Mucosa of stomach (tissue), 1 donor: ENCODE data around the gene UBQLNL.

Experiments used
- H3K27me3 ChIP-seq: one replicate; pipeline ENCODE4 v1.7.0; 2013; ENCODE audit warnings: mild to moderate bottlenecking, low read length; ENCODE audit not compliant: control insufficient read depth, insufficient read depth
- H3K36me3 ChIP-seq: one replicate; pipeline ENCODE4 v1.7.0; 2013; ENCODE audit warnings: low read length; ENCODE audit not compliant: control insufficient read depth, insufficient read depth
- H3K4me1 ChIP-seq: one replicate; pipeline ENCODE4 v1.7.0; 2013; ENCODE audit warnings: mild to moderate bottlenecking, low read length; ENCODE audit not compliant: control insufficient read depth, insufficient read depth
- H3K4me3 ChIP-seq: one replicate; pipeline ENCODE4 v1.7.0; 2013; ENCODE audit warnings: low read length
- H3K9ac ChIP-seq: one replicate; pipeline ENCODE4 v1.7.0; 2013; ENCODE audit warnings: mild to moderate bottlenecking, low read length, moderate library complexity
- H3K9me3 ChIP-seq: one replicate; pipeline ENCODE4 v1.7.0; 2013; ENCODE audit warnings: mild to moderate bottlenecking, low read length, moderate library complexity; ENCODE audit not compliant: control insufficient read depth
- donor health status: Pancreatic carcinoma.

Gene UBQLNL

GRCh38 chr11:5516599-5516998 is at the start of gene UBQLNL:
Gene UBQLNL, minus strand, starts transcription at chr11:5516699. Its CDS starts 258 bp downstream, at chr11:5516441.
- H3K9me3 ChIP-seq: no peaks in the 10 kb centered on the region
- no peak within 1 kb of the TSS for H3K9ac ChIP-seq
- H3K4me1 ChIP-seq: no peaks in the 10 kb centered on the region
- no peaks in the 10 kb centered on the region for H3K36me3 ChIP-seq
- H3K4me3 ChIP-seq: no peak within 1 kb of the TSS
- no peaks in the 10 kb centered on the region for H3K27me3 ChIP-seq

- no peak overlapping the region for H3K4me3 ChIP-seq
- H3K9me3 ChIP-seq: no peaks in the 10 kb centered on the region
- H3K9ac ChIP-seq: no peak overlapping the region
- H3K4me1 ChIP-seq: no peaks in the 10 kb centered on the region
- H3K36me3 ChIP-seq: no peaks in the 10 kb centered on the region
- H3K27me3 ChIP-seq: no peaks in the 10 kb centered on the region
Observed at GRCh38 chr11:5564259-5565019, 47.9 kb upstream of the UBQLNL start.

GRCh38 chr11:5557751-5558150 is 41.3 kb upstream of the UBQLNL start:
- Histone ChIP-seq H3K4me3 (no peak overlapping the region), H3K9me3 (no peaks in the 10 kb centered on the region), H3K9ac (no peak overlapping the region), H3K4me1 (no peaks in the 10 kb centered on the region), H3K36me3 (no peaks in the 10 kb centered on the region), H3K27me3 (no peaks in the 10 kb centered on the region)

GRCh38 chr11:5556596-5557188 is 40.2 kb upstream of the UBQLNL start:
- no peaks in the 10 kb centered on the region for H3K9me3 ChIP-seq
- H3K36me3 ChIP-seq: no peaks in the 10 kb centered on the region
- H3K27me3 ChIP-seq: no peaks in the 10 kb centered on the region
- H3K4me3 ChIP-seq: no peak overlapping the region
- no peak overlapping the region for H3K9ac ChIP-seq
- H3K4me1 ChIP-seq: no peaks in the 10 kb centered on the region

- H3K9ac ChIP-seq: no peak overlapping the region
- no peaks in the 10 kb centered on the region for H3K27me3 ChIP-seq
- H3K4me1 ChIP-seq: no peaks in the 10 kb centered on the region
- no peak overlapping the region for H3K4me3 ChIP-seq
- no peaks in the 10 kb centered on the region for H3K9me3 ChIP-seq
- no peaks in the 10 kb centered on the region for H3K36me3 ChIP-seq
Observed at GRCh38 chr11:5553343-5553742, 36.8 kb upstream of the UBQLNL start.

- H3K4me1 ChIP-seq: no peaks in the 10 kb centered on the region
- H3K27me3 ChIP-seq: no peaks in the 10 kb centered on the region
- H3K9me3 ChIP-seq: no peaks in the 10 kb centered on the region
- no peaks in the 10 kb centered on the region for H3K36me3 ChIP-seq
- no peak overlapping the region for H3K4me3 ChIP-seq
- H3K9ac ChIP-seq: no peak overlapping the region
Observed at GRCh38 chr11:5550440-5551095, 34.1 kb upstream of the UBQLNL start.

- no peak within 1 kb of the TSS for H3K9ac ChIP-seq
- no peaks in the 10 kb centered on the region for H3K36me3 ChIP-seq
- H3K9me3 ChIP-seq: no peaks in the 10 kb centered on the region
- H3K27me3 ChIP-seq: no peaks in the 10 kb centered on the region
- H3K4me1 ChIP-seq: no peaks in the 10 kb centered on the region
- no peak within 1 kb of the TSS for H3K4me3 ChIP-seq
Observed at GRCh38 chr11:5548440-5548839, 31.9 kb upstream of the UBQLNL start, which contains the start of gene OR52H1. Gene OR52H1, minus strand, starts transcription at chr11:5548540. Its CDS starts 3,035 bp downstream, at chr11:5545505.

- no peaks in the 10 kb centered on the region for H3K27me3 ChIP-seq
- H3K36me3 ChIP-seq: no peaks in the 10 kb centered on the region
- no peak overlapping the region for H3K9ac ChIP-seq
- no peak overlapping the region for H3K4me3 ChIP-seq
- H3K4me1 ChIP-seq: no peaks in the 10 kb centered on the region
- no peaks in the 10 kb centered on the region for H3K9me3 ChIP-seq
Observed at GRCh38 chr11:5547982-5548381, 31.5 kb upstream of the UBQLNL start.

- Histone ChIP-seq H3K4me1 (no peaks in the 10 kb centered on the region), H3K9ac (no peak overlapping the region), H3K4me3 (no peak overlapping the region), H3K27me3 (no peaks in the 10 kb centered on the region), H3K36me3 (no peaks in the 10 kb centered on the region), H3K9me3 (no peaks in the 10 kb centered on the region)
Observed at GRCh38 chr11:5546457-5546856, 30.0 kb upstream of the UBQLNL start.

- Histone ChIP-seq H3K9ac (no peak overlapping the region), H3K4me1 (no peaks in the 10 kb centered on the region), H3K36me3 (no peaks in the 10 kb centered on the region), H3K9me3 (no peaks in the 10 kb centered on the region), H3K4me3 (no peak overlapping the region), H3K27me3 (no peaks in the 10 kb centered on the region)
Observed at GRCh38 chr11:5541427-5541826, 24.9 kb upstream of the UBQLNL start.

- Histone ChIP-seq H3K9me3 (no peaks in the 10 kb centered on the region), H3K27me3 (no peaks in the 10 kb centered on the region), H3K4me1 (no peaks in the 10 kb centered on the region), H3K36me3 (no peaks in the 10 kb centered on the region), H3K4me3 (no peak overlapping the region), H3K9ac (no peak overlapping the region)
Observed at GRCh38 chr11:5536482-5536881, 20.0 kb upstream of the UBQLNL start.

GRCh38 chr11:5534046-5534445 is 17.5 kb upstream of the UBQLNL start:
- no peaks in the 10 kb centered on the region for H3K9me3 ChIP-seq
- H3K27me3 ChIP-seq: no peaks in the 10 kb centered on the region
- H3K4me1 ChIP-seq: no peaks in the 10 kb centered on the region
- no peak overlapping the region for H3K9ac ChIP-seq
- H3K4me3 ChIP-seq: no peak overlapping the region
- no peaks in the 10 kb centered on the region for H3K36me3 ChIP-seq
